C4-2B (cell line): ENCODE results near the gene ERBB4.

Experiments used
- H3K27ac ChIP-seq: fragments of 450-650 bp; 2 replicates; pipeline ENCODE4 v1.5.1; 2017
- ZFX ChIP-seq: fragments of 450-650 bp; IDR thresholded peaks from 2 replicates; pipeline ENCODE4 v1.6.1; 2017
- TF ChIP-seq, protein P1 (sequence below): fragments of 450-650 bp; conservative IDR thresholded peaks from 2 replicates; pipeline ENCODE4 v1.5.1; 2017; ENCODE audit warnings: mild to moderate bottlenecking

ERBB4 gene

DNA sequence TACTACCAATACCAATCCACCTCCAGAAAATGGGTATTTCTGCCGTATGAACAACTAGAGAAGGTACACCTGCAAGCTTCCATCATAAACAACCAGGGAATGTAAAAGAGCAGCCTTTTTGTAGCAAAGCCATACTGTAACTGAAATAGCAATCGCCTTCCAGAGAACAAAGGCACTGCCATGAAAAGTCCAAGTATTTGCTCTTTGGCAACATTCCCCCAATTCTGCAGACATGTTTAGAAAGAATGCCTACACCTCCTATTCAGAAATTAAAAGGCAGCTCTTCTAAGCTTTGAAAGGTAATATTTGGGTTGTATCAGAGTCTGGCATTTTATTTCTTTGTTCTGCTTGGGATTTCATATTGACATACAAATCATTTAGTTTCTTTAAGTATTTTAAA, 487.7 kb downstream of the ERBB4 start:
- no peak overlapping the region for H3K27ac ChIP-seq
- TF ChIP-seq, protein P1, sequence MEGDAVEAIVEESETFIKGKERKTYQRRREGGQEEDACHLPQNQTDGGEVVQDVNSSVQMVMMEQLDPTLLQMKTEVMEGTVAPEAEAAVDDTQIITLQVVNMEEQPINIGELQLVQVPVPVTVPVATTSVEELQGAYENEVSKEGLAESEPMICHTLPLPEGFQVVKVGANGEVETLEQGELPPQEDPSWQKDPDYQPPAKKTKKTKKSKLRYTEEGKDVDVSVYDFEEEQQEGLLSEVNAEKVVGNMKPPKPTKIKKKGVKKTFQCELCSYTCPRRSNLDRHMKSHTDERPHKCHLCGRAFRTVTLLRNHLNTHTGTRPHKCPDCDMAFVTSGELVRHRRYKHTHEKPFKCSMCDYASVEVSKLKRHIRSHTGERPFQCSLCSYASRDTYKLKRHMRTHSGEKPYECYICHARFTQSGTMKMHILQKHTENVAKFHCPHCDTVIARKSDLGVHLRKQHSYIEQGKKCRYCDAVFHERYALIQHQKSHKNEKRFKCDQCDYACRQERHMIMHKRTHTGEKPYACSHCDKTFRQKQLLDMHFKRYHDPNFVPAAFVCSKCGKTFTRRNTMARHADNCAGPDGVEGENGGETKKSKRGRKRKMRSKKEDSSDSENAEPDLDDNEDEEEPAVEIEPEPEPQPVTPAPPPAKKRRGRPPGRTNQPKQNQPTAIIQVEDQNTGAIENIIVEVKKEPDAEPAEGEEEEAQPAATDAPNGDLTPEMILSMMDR: no peak
- TF ChIP-seq ZFX: no peak

DNA sequence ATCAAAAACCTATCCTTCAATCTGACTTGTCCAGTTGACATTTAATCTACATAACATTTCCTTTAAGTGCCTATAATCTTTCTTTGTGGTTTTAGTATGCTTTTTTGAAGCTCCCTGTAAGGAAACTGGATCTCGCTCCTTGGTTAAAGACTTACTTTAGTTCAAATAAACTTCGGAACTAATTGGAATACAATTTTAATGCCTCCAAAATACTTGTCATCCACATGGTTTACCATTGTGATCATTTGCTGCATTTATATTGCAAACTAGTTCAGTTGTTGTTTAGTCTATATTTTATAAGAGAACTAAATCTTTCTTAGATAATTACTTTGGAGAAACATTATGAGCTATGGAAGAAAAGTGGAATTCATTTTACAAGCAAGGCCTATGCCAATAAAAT, 496.0 kb downstream of the ERBB4 start:
- H3K27ac ChIP-seq: no peak overlapping the region
- no peak for TF ChIP-seq ZFX
- TF ChIP-seq, protein P1: no peak

DNA sequence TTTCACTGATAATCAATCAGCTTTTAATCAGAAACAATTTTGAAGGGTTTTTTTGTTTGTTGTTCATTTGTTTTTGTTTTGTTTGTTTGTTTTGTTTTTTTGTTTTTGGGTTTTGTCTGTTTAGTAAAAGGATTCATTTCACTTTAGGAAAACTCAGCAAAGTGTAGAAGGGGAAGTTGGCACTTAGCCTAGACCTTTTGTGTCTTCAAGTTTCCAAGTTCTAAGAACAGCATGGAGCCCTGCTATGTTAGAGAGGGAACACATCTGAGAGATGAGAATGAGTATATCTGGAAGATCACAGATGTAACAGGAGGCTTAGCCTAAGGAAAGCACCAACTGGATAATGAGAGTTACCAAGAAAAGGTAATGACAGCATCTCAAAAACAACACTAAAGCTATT, 501.5 kb downstream of the ERBB4 start:
- no peak overlapping the region for H3K27ac ChIP-seq
- no peak for TF ChIP-seq ZFX
- TF ChIP-seq, protein P1: no peak

DNA sequence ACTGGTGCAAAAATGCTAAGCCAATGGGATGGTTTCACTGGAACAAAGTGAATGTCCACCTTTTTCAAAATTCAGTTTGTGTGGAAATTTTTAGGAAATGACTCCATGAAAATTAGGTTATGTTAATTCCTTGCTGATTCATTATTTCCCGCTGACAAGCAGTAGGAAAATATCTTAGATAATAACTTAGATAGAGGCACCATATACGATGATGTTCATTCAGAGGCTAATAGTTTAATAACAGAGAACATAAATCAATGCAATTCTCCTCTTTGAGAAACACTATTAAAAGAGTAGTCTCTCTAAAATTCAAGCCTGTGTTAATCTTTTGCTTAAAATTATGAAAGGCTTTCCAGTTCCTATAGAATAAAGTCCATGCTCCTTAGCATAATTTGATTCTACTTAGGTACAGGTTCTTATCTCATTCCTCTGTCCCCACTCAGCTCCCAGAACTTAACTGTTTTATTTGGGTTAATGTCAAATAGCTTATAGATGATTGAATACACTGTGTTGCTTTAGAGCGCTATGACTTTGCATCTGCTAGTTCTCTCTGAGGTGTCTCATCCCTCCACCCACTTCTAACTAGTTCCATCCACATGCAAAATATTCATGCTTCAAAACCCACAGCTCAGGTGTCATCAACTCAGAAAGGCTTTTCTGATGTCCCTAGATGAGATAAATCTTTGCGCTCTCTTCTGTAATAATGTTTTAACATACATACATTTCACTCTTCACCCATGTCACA, 503.6 kb downstream of the ERBB4 start:
- no peak overlapping the region for H3K27ac ChIP-seq
- TF ChIP-seq, protein P1: no peak
- TF ChIP-seq ZFX: no peak

DNA sequence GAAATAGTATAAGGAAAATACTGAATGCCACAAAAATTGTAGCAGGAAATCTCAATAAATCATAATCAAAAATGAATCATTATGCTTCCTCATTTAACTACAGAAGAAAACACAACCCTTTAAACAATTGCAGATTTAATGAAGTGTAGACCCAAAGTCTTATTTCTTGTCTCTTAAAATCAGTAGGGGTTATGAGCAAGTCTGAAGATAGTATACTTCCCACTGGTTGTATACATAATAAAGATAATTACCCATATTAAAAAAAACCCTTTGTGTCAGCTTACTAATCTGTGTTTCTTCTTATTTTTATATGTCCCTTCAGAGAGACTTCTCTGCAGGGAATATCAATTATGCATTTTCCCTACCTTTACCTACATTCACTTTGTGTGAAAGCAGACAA, 504.7 kb downstream of the ERBB4 start:
- TF ChIP-seq, protein P1: no peak
- TF ChIP-seq ZFX: no peak
- no peak overlapping the region for H3K27ac ChIP-seq

DNA sequence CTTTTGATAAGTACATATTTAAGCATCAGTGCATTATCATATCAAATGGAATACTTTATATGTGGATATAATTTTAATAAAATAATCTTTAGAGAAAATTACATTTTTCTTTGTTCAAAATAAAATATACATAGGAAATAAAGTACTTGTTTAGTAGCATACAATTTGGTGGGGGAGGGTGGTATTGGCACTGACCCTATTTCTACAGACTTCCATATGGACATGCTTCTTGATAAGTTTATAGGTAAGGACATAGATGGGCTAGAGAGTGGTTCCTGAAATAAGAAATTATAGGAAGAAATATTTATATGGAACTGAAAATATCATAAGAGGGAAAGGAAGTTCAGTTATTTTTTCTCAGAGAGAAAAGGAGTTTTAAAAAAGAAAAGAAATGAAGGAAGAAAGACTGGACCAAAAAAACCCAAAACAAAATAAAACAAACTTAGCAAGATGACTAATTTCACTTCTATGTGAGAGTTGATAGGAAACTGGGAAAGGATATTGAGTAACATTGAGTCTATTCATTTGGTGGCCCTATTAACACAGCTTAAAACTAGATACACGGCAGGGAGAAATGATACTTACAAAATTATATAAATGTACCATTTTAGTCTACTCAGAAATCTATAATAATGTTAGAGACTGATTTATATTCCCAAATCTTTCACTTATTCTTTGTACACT, 505.9 kb downstream of the ERBB4 start:
- TF ChIP-seq ZFX: no peak
- TF ChIP-seq, protein P1: no peak
- no peak overlapping the region for H3K27ac ChIP-seq

DNA sequence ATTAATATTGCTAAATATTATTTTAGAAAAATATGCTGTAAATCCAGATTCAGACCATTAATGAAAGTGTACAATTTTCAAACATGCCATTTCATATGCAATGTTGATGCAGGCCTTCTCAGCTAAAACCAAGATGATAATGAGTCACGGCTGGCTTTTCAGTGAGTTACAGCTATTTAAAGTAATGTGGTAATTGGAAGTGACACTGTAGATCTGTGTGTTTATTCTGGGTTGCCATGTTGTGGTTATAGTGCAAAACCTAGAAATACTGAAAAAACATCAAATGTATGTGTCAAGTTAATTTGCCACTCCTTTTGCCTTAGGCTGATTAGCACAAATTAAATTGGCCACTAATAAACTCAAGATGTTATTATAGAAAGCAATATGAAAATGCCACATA, 506.6 kb downstream of the ERBB4 start:
- TF ChIP-seq ZFX: no peak
- TF ChIP-seq, protein P1: no peak
- no peak overlapping the region for H3K27ac ChIP-seq
